ENCODE results near the gene EMC10.

DNA sequence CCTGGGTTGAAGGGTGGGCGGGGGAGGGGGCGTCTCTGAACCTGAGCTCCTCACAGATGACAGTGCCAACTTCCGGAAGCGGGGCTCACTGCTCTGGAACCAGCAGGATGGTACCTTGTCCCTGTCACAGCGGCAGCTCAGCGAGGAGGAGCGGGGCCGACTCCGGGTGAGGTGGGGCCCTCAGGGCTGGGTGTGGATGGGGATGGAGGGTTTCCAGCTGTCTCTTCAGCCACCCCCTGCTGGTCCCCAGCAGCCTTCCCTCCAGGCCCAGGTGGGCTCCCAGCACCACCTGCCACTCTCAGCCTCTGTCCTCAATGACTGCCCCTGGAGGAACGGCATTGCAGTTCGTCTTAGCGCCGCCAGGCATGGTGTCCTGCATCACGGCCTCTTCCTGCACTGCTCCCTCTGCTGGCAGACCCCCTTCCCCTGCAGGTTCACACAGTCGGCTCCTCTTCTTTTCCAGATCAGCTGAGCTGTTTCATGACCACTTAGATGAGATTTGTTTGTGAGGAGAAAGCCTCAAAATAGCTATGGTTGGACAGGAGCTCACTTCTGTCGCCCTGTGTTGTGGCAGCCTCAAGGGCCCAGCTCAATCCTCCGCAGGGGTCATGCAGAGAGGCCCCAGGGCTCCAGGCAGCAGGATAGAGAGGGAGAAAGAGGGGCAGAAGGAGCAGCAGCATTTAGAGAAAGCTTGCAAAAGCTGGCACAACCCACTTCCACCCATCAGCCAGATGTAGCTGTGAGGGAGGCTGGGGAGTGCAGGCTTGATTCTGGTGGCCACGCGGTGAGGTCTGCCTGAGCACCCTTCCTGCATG lies 2.8 kb downstream of the EMC10 start:
- TF ChIP-seq EP300 (IDR thresholded peaks at IDR 0.05) = no peak
- TF ChIP-seq, protein P1, sequence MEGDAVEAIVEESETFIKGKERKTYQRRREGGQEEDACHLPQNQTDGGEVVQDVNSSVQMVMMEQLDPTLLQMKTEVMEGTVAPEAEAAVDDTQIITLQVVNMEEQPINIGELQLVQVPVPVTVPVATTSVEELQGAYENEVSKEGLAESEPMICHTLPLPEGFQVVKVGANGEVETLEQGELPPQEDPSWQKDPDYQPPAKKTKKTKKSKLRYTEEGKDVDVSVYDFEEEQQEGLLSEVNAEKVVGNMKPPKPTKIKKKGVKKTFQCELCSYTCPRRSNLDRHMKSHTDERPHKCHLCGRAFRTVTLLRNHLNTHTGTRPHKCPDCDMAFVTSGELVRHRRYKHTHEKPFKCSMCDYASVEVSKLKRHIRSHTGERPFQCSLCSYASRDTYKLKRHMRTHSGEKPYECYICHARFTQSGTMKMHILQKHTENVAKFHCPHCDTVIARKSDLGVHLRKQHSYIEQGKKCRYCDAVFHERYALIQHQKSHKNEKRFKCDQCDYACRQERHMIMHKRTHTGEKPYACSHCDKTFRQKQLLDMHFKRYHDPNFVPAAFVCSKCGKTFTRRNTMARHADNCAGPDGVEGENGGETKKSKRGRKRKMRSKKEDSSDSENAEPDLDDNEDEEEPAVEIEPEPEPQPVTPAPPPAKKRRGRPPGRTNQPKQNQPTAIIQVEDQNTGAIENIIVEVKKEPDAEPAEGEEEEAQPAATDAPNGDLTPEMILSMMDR (IDR thresholded peaks at IDR 0.05) = peak in 3 of 5 experiments; percentile 12 to 15 (median 13)
